WTC11 (cell line): Measurements from ENCODE around the gene SERGEF. TPM values are rescaled to one million over a fixed set of nuclear protein-coding genes. Genes with fewer than 3 reads are reported as not detected.

Experiments
- ATAC-seq: fragments of 200-7000 bp; cut with Tn5 transposase; 2 replicates; pipeline ENCODE4 v1.10.0; 2021; ENCODE audit warnings: mild to moderate bottlenecking, moderate library complexity
- CTCF ChIA-PET: fragments of 300-600 bp; sonication (Branson Sonifier 250); formaldehyde crosslinking; loops from one replicate; lab custom pipeline; 2021; ENCODE audit warnings: antibody characterized with exemption; lab: Charles Lee
- POLR2A ChIA-PET: fragments of 350-600 bp; sonication (Branson Sonifier 250); formaldehyde crosslinking; loops from one replicate; lab custom pipeline; 2021; ENCODE audit warnings: antibody characterized with exemption; lab: Charles Lee
- DNase-seq: peaks from one replicate; pipeline ENCODE4 v3.0.0; 2021; ENCODE audit warnings: low spot score
- H3K27ac Mint-ChIP-seq: 2 replicates; pipeline ENCODE4 v1.8.0; 2021; ENCODE audit warnings: mixed read lengths
- H3K27me3 Mint-ChIP-seq: 2 replicates; pipeline ENCODE4 v1.8.0; 2021; ENCODE audit warnings: low read depth, mild to moderate bottlenecking, moderate library complexity, mixed read lengths
- H3K36me3 Mint-ChIP-seq: 2 replicates; pipeline ENCODE4 v1.8.0; 2021; ENCODE audit warnings: mixed read lengths
- H3K4me1 Mint-ChIP-seq: 2 replicates; pipeline ENCODE4 v1.8.0; 2022; ENCODE audit warnings: mixed read lengths
- H3K4me3 Mint-ChIP-seq: 2 replicates; pipeline ENCODE4 v1.8.0; 2021; ENCODE audit warnings: mild to moderate bottlenecking, moderate library complexity, mixed read lengths
- H3K9me3 Mint-ChIP-seq: 2 replicates; pipeline ENCODE4 v1.8.0; 2021; ENCODE audit warnings: mixed read lengths
- AR ChIP-seq: fragments of 250-450 bp; sonication (Bioruptor Pico); IDR thresholded peaks from 2 replicates; pipeline ENCODE4 v1.9.0; 2021; ENCODE audit warnings: mild to moderate bottlenecking
- ATF2 ChIP-seq: sonication (generic); formaldehyde crosslinking; IDR thresholded peaks from 2 replicates; pipeline ENCODE4 v1.8.1; 2022; ENCODE audit warnings: low read depth, missing genetic modification reagents, borderline replicate concordance
- ATF3 ChIP-seq: sonication (generic); formaldehyde crosslinking; conservative IDR thresholded peaks from 2 replicates; pipeline ENCODE4 v1.8.1; 2022; ENCODE audit warnings: mild to moderate bottlenecking, missing genetic modification reagents
- CTCF ChIP-seq: fragments of 200-600 bp; IDR thresholded peaks from 2 replicates; pipeline ENCODE4 v1.8.0; 2022; ENCODE audit warnings: antibody characterized with exemption
- E2F5 ChIP-seq: sonication (generic); formaldehyde crosslinking; IDR thresholded peaks from 2 replicates; pipeline ENCODE4 v1.8.1; 2022; ENCODE audit warnings: mild to moderate bottlenecking, moderate library complexity, missing genetic modification reagents
- FOXK1 ChIP-seq: sonication (generic); formaldehyde crosslinking; IDR thresholded peaks from 2 replicates; pipeline ENCODE4 v1.8.0; 2022; ENCODE audit warnings: mild to moderate bottlenecking, moderate library complexity, missing genetic modification reagents
- GABPB1 ChIP-seq: sonication (generic); formaldehyde crosslinking; IDR thresholded peaks from 2 replicates; pipeline ENCODE4 v1.8.1; 2023; ENCODE audit warnings: mild to moderate bottlenecking, missing genetic modification reagents
- GRHL2 ChIP-seq: fragments of 250-450 bp; sonication (Bioruptor Pico); IDR thresholded peaks from 2 replicates; pipeline ENCODE4 v1.8.0; 2022; ENCODE audit warnings: mild to moderate bottlenecking, moderate library complexity; ENCODE audit not compliant: insufficient replicate concordance, severe bottlenecking
- HMGA2 ChIP-seq: fragments of 250-450 bp; sonication (Bioruptor Pico); IDR thresholded peaks from 2 replicates; pipeline ENCODE4 v1.4.0; 2021; ENCODE audit warnings: mild to moderate bottlenecking, moderate library complexity
- IRF1 ChIP-seq: sonication (generic); formaldehyde crosslinking; IDR thresholded peaks from 2 replicates; pipeline ENCODE4 v1.8.0; 2023; ENCODE audit warnings: missing genetic modification reagents
- NFE2L1 ChIP-seq: sonication (generic); formaldehyde crosslinking; IDR thresholded peaks from 2 replicates; pipeline ENCODE4 v1.8.1; 2023; ENCODE audit warnings: missing genetic modification reagents
- NFYB ChIP-seq: sonication (generic); formaldehyde crosslinking; conservative IDR thresholded peaks from 2 replicates; pipeline ENCODE4 v1.8.0; 2022; ENCODE audit warnings: low read depth, missing genetic modification reagents
- NR3C1 ChIP-seq: sonication (generic); formaldehyde crosslinking; conservative IDR thresholded peaks from 2 replicates; pipeline ENCODE4 v1.8.1; 2023; ENCODE audit warnings: low read depth, mild to moderate bottlenecking, missing genetic modification reagents
- SMAD4 ChIP-seq: sonication (generic); formaldehyde crosslinking; IDR thresholded peaks from 2 replicates; pipeline ENCODE4 v1.8.0; 2022; ENCODE audit warnings: mild to moderate bottlenecking, missing genetic modification reagents
- SP1 ChIP-seq: sonication (generic); formaldehyde crosslinking; conservative IDR thresholded peaks from 2 replicates; pipeline ENCODE4 v1.8.1; 2022; ENCODE audit warnings: missing genetic modification reagents
- USF2 ChIP-seq: sonication (generic); formaldehyde crosslinking; IDR thresholded peaks from 2 replicates; pipeline ENCODE4 v1.8.1; 2023; ENCODE audit warnings: mild to moderate bottlenecking, missing genetic modification reagents, moderate library complexity
- ZNF138 ChIP-seq: sonication (generic); formaldehyde crosslinking; conservative IDR thresholded peaks from 2 replicates; pipeline ENCODE4 v1.8.1; 2022; ENCODE audit warnings: mild to moderate bottlenecking, moderate library complexity, missing genetic modification reagents
- ZNF317 ChIP-seq: sonication (generic); formaldehyde crosslinking; IDR thresholded peaks from 2 replicates; pipeline ENCODE4 v1.8.1; 2023; ENCODE audit warnings: low read depth, mild to moderate bottlenecking, moderate library complexity, missing genetic modification reagents, borderline replicate concordance
- ZNF396 ChIP-seq: fragments of 250-450 bp; sonication (Bioruptor Pico); IDR thresholded peaks from 2 replicates; pipeline ENCODE4 v1.8.0; 2021; ENCODE audit warnings: mild to moderate bottlenecking, moderate library complexity, borderline replicate concordance
- ZNF423 ChIP-seq: fragments of 250-450 bp; sonication (Bioruptor Pico); IDR thresholded peaks from 2 replicates; pipeline ENCODE4 v2.1.2; 2022; ENCODE audit warnings: mild to moderate bottlenecking, moderate library complexity
- ZNF532 ChIP-seq: fragments of 250-450 bp; sonication (Bioruptor Pico); IDR thresholded peaks from 2 replicates; pipeline ENCODE4 v1.9.0; 2021; ENCODE audit warnings: mild to moderate bottlenecking, borderline replicate concordance
- total RNA-seq: library from RNA; stranded (reverse); gene quantifications from 3 replicates; pipeline ENCODE4 v1.2.3, GENCODE V29; 2021

SERGEF gene
- total RNA-seq, 1 experiment from 2014 or later: 35.5 TPM

- Mint-ChIP-seq H3K9me3 (no peaks in the 10 kb centered on the region), H3K27ac (no peak overlapping the region), H3K4me3 (no peak overlapping the region), H3K4me1 (peaks cover 9% of the 10 kb centered on the region), H3K27me3 (no peaks in the 10 kb centered on the region), H3K36me3 (no peaks in the 10 kb centered on the region)
- ChIA-PET CTCF (interaction anchor here (0.6 to 5.2 kb wide), 31 partner anchors 9 to 342 kb away, joined by 3 to 67 read pairs (median 7); partner anchors contain the start of genes KCNC1 and MYOD1), POLR2A (interaction anchor here (1.0 kb wide), 1 partner anchor 139 kb away, joined by 3 read pairs; no protein-coding TSS in a partner anchor)
- no peak for DNase-seq
- ATAC-seq: no peak
- TF ChIP-seq IRF1 (CRISPR knock-in tag): no peak
- TF ChIP-seq ZNF396 (CRISPR knock-in tag): no peak
- no peak for TF ChIP-seq ZNF317 (CRISPR knock-in tag)
- no peak for TF ChIP-seq NFYB (CRISPR knock-in tag)
- no peak for TF ChIP-seq NR3C1 (CRISPR knock-in tag)
- no peak for TF ChIP-seq AR (CRISPR knock-in tag)
- TF ChIP-seq CTCF: no peak
- TF ChIP-seq ZNF423: no peak
- TF ChIP-seq E2F5 (CRISPR knock-in tag): no peak
- no peak for TF ChIP-seq FOXK1
- no peak for TF ChIP-seq NFE2L1
- TF ChIP-seq ZNF138 (CRISPR knock-in tag): no peak
- no peak for TF ChIP-seq ZNF532 (CRISPR knock-in tag)
Measured at GRCh38 chr11:17905477-17905876, 107.4 kb downstream of the SERGEF start.

- Mint-ChIP-seq H3K27ac (no peak overlapping the region; the same call in 1 of the 2 replicates), H3K4me1 (peaks cover 14% of the 10 kb centered on the region), H3K9me3 (no peaks in the 10 kb centered on the region), H3K36me3 (no peaks in the 10 kb centered on the region), H3K27me3 (no peaks in the 10 kb centered on the region), H3K4me3 (no peak overlapping the region)
- ChIA-PET POLR2A (no interaction called here), CTCF (interaction anchor here (1.3 to 1.4 kb wide), 2 partner anchors 77 to 135 kb away, joined by 4 to 5 read pairs; no protein-coding TSS in a partner anchor)
- DNase-seq (no peak), ATAC-seq (no peak)
- TF ChIP-seq SMAD4: no peak
- TF ChIP-seq SP1 (CRISPR knock-in tag): no peak
- no peak for TF ChIP-seq ATF3 (CRISPR knock-in tag)
- TF ChIP-seq GABPB1 (CRISPR knock-in tag): no peak
- no peak for TF ChIP-seq ATF2 (CRISPR knock-in tag)
- no peak for TF ChIP-seq GRHL2
- no peak for TF ChIP-seq HMGA2
- TF ChIP-seq USF2: no peak
Measured at GRCh38 chr11:17901481-17901880, 111.4 kb downstream of the SERGEF start.
